GM18505 (cell line): ENCODE measurements around the gene UBE3B.

Experiments
- ATAC-seq: cut with Tn5 transposase; IDR thresholded peaks from one replicate; pipeline ENCODE4 v1.9.1; 2021; ENCODE audit not compliant: unreplicated experiment
- POLR2A ChIP-seq: IDR thresholded peaks from 4 replicates; pipeline ENCODE4 v1.6.1; 2011; ENCODE audit warnings: borderline replicate concordance; ENCODE audit not compliant: insufficient read depth, insufficient read length; ENCODE audit errors: extremely low read depth

Gene UBE3B

DNA sequence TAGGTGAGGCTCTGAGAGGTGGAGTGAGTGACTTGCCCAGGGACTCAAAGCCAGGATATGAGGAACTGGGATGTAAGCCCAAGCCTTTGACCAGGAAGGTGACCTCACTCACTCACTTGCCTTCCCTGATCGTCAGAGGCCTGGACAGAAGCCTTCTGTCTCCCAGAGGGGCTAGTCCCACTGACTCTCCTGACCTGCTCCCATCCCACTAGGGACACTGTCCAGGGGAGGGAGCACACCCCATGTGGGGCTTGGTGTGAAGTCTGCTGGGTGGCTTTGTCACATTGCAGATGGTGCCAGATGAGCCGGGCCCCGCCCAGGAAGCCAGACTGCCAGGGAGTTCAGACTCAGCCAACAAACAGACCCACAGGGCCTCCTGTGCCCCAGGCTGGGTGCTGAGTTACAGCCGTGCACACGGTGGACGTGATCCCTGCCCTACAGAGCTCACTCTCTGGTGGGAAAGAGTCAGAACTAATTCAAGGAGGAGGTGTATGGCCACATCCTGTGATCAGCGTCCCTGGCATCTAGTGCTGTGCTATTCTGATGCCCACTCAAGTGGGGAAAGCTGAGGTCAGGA, 67.6 kb downstream of the UBE3B start:
- no peak for TF ChIP-seq POLR2A

DNA sequence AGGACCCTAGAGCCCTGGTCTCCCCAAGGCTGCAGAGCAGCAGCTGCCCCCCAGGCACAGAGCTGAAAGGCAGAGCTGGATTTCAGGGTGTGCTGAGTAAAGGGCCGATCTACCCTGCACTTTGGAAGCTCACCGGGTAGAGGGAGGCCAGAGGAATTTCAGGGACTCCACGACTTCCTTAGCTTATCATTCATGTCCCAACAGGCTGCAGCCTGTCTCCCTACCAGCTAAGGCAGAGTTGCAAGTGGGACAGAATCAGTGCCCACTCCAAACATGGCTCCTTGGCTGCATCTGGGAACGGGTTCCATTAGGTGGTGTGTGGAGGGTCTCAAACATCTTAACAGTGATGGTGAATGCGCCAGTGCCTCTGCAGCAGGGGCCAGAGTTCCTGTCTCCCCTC, 68.4 kb downstream of the UBE3B start:
- no peak for ATAC-seq
- TF ChIP-seq POLR2A, result no peak

More for the DNA sequence above, 67.6 kb downstream of the UBE3B start:
- no peak for ATAC-seq

DNA sequence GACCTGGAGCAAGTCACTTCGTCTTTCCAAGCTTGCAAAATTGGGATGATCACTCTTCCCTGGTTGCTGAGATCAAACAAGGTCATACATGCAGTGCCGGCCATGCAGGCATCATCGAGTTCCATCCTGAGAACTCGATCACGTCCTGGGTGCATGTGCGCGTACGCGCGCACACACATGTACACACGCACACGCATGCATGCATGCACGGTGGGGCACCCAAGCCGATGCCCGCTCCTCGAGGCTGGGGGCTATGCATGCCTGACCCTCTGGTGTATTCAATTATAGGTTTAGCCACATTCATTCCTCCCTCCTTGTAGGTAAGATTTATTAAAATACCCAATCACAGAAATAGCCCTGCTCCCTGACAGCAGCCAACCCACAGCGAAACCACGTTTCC, 69.9 kb downstream of the UBE3B start:
- no peak for TF ChIP-seq POLR2A
- no peak for ATAC-seq

DNA sequence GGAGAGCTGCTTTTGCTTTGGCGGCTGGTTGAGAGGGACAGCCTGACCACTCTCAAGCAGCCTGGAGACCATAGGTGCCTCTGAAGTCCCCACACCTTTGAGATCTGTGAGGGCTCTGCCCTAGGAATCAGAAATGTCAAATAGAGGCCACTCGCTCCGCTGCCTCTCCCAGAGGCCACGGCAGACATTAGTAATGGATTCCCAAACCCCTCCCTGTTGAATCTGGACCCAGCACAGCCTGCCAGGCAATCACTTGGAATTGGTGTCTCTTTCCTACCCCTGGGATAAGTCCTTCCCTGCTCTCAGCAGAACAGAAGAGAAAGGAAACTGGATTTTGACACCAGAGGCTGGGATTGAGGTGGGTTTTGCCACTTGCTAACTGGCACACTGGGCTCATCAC, 70.8 kb downstream of the UBE3B start:
- ATAC-seq, result no peak
- no peak for TF ChIP-seq POLR2A

DNA sequence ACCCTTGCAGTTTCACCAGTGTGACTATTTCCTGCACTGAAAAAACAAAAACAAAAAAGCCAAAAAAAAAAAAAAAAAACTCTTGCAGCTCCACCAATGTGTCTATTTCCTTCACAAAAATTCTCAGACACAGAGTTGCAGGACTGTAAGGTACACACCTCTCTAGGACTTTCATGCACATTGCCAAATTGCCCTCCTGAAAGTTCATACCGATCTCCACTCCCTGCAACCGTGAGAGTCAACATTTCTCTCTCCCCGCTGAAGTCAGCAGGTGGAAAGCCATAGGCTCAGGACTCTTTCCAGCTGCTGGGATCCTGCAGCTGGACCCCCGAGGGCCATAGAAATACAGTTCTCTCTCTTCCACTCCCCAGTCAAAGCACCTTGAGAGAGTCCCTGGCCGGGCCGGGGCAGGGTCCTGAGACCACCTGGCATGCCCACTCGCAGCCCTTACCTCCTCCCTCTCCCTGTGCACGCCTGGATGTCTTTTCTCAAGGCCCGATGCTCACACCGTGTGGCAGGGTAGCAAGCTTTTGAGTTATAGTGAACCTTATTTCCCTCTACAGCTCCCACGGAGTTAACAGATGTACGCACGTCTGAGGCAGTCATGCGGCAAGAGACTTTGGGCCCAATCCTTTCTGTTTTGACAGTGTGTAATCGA, 72.3 kb downstream of the UBE3B start:
- TF ChIP-seq POLR2A, result no peak
- no peak for ATAC-seq

DNA sequence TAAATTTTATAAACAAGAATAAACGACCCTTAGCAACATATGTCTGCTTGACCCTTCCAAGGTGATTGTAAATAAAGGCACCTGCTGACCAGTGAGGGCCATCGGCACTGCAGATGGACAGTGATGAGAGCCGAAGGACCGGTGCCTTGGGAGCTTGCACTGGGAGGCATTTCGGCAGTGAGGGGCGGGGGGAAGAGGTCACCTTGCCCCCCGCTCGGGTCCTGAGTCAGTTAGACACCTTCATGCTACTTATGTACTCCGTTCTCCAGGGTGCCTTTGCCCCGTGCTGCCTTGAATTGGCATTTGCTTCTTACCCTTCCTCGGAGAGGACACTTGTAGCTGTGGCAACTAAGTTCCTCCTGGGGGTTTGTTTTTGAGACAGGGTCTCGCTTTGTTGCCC, 72.8 kb downstream of the UBE3B start:
- TF ChIP-seq POLR2A, result no peak

DNA sequence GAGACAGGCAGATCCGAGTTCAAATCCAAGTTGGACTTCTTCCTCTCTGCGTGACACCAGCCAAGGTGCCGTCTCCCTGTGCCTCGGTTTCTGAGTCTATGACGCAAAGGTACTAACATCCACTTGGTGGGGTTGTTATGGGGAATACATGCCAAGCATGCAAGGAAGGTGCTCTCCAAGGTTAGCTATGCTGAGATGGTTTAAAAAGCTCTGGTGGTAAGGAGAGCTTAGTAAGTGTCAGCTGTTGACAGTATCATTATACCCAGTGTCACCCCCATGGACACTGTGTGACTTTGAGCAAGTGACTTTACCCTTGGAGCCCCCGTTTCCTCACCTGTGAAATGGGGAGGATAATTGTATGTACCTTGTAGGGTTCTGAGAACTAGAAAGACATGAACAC, 73.7 kb downstream of the UBE3B start:
- ATAC-seq, result no peak
- TF ChIP-seq POLR2A, result no peak

More for the DNA sequence above, 72.8 kb downstream of the UBE3B start:
- no peak for ATAC-seq

DNA sequence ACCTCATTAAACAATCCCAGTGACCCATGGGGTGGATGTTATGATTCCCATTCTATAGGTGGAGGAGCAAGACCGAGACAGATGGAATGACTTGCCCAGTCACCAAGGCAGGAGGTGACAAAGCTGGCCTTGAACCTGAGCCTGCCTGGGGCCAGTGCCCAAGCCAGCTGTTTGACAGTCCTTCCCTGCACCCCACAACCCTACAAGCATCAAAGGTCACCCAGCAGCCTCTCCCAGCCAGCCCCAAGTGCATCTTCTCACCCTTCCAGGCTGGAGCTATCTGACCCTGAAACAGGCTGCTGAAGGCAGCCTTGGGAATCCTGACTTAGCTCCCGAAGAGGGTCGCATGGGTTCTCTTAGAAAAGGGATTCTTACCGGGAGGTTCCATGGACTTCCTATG, 75.5 kb downstream of the UBE3B start:
- TF ChIP-seq POLR2A, result no peak
- ATAC-seq, result no peak

DNA sequence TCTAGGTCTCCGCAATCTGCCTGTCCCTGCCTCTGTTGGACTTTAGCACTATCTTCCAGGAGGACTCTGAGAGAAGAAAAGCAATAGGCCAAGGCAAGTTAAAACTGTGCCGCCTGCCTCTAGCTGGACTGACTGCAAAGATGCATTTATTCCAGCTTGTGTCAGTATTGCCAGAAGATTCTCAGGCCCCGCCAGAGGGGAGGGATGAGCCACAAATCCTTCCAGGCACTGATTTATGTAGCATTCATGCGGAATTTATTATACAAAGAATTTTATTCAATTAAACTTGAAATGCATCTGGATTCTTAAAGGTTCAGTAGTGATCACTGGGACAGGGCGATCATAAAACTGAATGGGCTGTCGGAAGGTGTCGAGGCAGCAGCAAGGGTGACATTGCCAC, 76.0 kb downstream of the UBE3B start:
- no peak for TF ChIP-seq POLR2A
- ATAC-seq, result no peak

DNA sequence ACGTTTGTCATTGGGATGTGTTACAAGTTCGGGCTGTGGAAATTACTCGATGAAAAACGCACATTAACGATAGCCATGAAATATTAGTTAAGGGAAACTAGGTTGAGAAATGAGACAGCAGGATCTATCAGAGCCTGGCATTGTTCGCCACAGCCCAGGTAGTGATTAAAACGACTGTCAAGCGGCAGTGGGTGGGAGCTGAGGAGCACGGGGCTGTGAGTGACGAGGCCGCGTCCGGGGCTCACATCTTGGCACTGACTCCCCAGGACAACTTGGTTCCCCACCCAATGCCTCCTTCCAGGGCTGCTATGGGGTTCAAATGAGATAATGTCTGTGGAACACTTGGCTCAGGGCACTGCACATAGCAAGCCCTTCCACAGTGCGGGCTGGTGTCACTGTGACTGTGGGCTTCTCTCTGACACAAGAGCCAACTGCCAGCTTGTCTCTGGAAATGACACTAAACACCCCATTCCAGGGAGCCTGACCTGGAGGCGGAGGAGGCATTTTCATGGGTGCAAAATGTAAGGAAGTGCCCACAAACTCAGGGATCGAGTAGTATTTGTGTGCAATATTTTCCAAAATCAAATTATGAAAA, 76.6 kb downstream of the UBE3B start:
- no peak for ATAC-seq
- no peak for TF ChIP-seq POLR2A

DNA sequence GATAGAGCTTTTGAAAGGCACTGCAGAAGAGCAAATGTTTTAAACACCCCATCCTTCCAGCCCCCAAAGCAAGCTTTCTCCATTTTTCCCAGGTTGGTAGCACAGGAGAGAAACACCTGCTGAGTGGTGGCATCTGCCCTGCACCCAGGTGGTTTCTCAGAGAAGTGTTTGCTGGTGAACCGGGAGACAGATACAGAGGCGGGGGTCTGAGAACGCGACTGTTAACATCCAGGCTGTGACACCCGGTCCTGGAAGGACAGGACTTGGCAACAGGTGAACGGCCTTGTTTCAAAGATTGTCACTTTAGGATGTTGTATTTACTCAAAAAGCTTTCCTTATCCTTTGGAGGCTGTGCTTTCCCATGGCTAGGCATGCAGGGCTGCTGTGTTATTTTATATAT, 77.3 kb downstream of the UBE3B start:
- ATAC-seq, result no peak

DNA sequence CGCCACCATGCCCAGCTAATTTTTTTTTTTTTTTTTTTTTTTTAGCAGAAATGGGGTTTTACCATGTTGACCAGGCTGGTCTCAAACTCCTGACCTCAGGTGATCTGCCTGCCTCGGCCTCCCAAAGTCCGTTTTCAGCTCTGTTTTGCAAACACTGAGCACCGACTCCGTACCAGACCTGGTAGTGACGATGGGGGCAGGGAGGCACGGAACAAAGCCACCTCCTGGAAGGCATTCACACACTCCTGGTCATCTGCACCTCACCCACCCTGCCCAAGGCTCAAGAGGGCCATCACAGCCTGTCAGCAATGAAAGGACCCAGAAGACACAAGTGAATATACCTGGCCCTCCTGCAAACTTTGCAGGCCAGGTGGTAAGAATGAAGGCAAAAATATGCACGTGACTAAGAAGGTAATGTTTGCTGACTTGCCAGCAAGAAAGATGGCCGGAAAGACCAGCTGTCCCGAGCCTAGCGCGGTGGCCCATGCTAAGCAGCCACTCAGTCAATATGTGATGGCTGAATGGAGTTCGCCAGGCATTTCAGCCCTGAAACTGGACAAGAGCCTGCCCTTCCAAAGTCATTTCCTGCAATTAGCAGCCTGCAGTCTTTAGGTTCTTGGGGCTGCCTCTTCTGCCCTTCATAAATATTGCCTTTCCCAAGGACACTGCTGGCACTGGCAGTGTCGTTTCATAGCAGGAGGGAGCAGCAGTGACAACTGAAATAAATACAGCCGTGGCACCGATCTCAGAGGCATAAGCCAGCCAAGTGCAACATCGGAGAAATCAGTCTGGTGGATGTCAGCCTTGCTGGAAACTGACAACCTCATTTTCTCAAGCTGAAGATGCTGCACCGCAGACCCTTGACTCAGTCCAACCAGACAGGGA, 78.2 kb downstream of the UBE3B start:
- ATAC-seq, result no peak
- no peak for TF ChIP-seq POLR2A

More for the DNA sequence above, 77.3 kb downstream of the UBE3B start:
- TF ChIP-seq POLR2A, result no peak

DNA sequence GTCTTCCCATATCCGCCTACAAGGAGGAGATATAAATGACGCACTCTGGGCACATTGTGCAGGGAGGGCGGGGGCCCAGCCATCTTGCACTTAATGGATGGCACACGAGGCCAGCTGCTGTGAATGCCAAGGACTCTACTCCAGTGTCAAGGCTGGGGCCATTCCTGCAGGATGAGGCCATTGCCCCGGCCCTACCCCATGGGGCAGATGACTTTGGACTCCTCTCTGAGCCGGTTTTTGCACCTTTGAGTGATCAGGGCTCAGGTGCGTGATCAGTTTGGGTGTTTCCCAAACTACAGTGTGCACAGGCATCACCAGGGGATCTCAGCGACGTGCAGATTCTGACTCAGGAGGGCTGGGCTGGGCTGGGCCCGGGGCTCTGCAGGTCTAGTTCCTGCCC, 79.8 kb downstream of the UBE3B start:
- no peak for ATAC-seq
- no peak for TF ChIP-seq POLR2A

DNA sequence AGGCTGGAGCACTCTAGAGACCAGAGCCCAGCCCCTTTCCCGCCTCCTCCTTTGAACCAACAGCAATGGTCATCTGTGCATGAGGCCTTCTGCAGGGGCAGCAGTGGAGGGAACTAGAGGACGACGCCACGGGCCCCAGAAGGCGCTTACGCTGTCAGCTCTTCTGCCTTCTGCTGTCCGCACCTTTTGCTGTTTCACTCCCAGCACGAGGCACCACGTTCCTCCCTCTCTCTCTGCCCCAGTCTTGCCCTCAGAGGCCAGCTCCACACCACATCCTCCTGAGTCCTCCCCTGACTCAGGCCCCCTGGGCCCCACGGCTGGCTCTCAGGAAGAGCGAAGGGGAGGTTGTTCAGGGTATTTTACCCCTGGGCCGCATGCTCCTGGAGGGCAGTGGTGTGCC, 80.4 kb downstream of the UBE3B start:
- ATAC-seq, result no peak
- no peak for TF ChIP-seq POLR2A

DNA sequence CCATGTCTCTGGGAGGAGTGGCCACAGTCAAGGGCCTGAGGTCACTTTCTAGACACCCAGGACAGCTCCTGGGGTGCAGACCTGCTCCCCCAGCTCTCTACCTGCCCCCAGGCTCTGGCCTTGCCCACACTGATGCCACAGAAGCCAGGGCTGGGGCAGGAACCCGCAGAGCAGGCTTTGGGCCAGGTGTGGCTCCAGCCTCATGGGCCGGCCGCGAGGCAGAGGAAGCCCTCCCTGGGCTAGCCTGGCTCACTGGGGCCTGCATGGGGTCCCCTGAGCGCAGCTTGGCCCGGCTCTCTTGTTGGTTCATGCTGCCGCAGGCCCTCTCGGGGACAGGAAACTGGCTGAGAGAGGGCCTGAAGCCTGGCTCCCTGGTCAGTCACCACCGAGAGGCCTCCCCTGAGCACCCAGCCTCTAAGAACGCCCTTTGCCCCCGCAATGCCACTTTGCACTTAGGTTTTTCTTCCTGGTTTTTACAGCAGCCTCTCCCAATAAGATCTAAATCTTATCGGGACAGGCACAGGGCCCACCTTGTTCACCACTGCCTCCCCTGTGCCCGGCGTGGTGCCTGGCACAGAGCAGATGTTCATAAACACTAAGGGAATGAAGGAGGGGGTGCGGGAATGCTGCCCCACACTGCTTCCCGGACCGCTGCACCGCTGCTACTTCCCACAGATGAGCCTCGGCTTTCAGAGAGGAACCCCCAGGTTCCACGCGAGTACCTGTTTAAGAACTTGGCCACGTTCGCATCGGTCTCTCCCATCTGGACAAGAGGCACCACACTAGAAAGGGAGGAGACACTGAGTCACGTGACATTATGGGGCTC, 81.2 kb downstream of the UBE3B start:
- no peak for ATAC-seq
- TF ChIP-seq POLR2A, result no peak
